Caco-2 (cell line): ENCODE measurements around the gene COX18. TPM values are rescaled to one million over a fixed set of nuclear protein-coding genes. Genes with fewer than 3 reads are reported as not detected.

ENCODE experiments used
- BruUV-seq: library from RNA; stranded (reverse); fragments of 400-500 nt; replicated peaks from 2 replicates; lab custom pipeline; 2021; lab: Mats Ljungman, UMichigan
- CTCF ChIA-PET: fragments of 300-600 bp; sonication (Branson Sonifier 250); formaldehyde crosslinking; loops from one replicate; lab custom pipeline; 2022; ENCODE audit warnings: antibody characterized with exemption; lab: Charles Lee
- POLR2A ChIA-PET: fragments of 300-600 bp; sonication (Branson Sonifier 250); formaldehyde crosslinking; loops from one replicate; lab custom pipeline; 2022; ENCODE audit warnings: antibody characterized with exemption; lab: Charles Lee
- DNase-seq, 2 experiments: peaks; one replicate each; pipeline versions ENCODE4 v3.0.0 to v3.0.0-alpha.2; 2020 to 2022
- H3K27me3 ChIP-seq: replicated peaks from 2 replicates; pipeline ENCODE4 v1.6.0; 2011; ENCODE audit warnings: low read length; ENCODE audit not compliant: control insufficient read depth, insufficient read depth
- H3K36me3 ChIP-seq: 2 replicates; pipeline ENCODE4 v1.5.1; 2011; ENCODE audit warnings: low read length; ENCODE audit not compliant: control insufficient read depth, insufficient read depth
- H3K4me1 ChIP-seq: fragments of 250-450 bp; sonication (Bioruptor Pico); 2 replicates; pipeline ENCODE4 v1.5.1; 2020; ENCODE audit warnings: mild to moderate bottlenecking
- H3K4me3 ChIP-seq: 2 replicates; pipeline ENCODE4 v1.5.1; 2011; ENCODE audit warnings: low read depth, mild to moderate bottlenecking, control low read depth, low read length
- H3K9me3 ChIP-seq: fragments of 250-450 bp; sonication (Bioruptor Pico); 2 replicates; pipeline ENCODE4 v1.5.1; 2020; ENCODE audit warnings: mild to moderate bottlenecking, moderate library complexity
- H3K27ac Mint-ChIP-seq: one replicate; pipeline ENCODE4 v1.8.0; 2022; ENCODE audit warnings: mixed read lengths; ENCODE audit not compliant: unreplicated experiment
- H3K27me3 Mint-ChIP-seq: one replicate; pipeline ENCODE4 v1.8.0; 2022; ENCODE audit warnings: mixed read lengths; ENCODE audit not compliant: insufficient read depth, unreplicated experiment
- H3K36me3 Mint-ChIP-seq: one replicate; pipeline ENCODE4 v1.8.0; 2022; ENCODE audit warnings: mild to moderate bottlenecking, mixed read lengths; ENCODE audit not compliant: insufficient read depth, unreplicated experiment
- H3K4me1 Mint-ChIP-seq: one replicate; pipeline ENCODE4 v1.8.0; 2022; ENCODE audit warnings: low read depth, mixed read lengths; ENCODE audit not compliant: unreplicated experiment
- H3K4me3 Mint-ChIP-seq: one replicate; pipeline ENCODE4 v1.8.0; 2022; ENCODE audit warnings: mild to moderate bottlenecking, moderate library complexity, mixed read lengths; ENCODE audit not compliant: unreplicated experiment
- H3K9me3 Mint-ChIP-seq: one replicate; pipeline ENCODE4 v1.8.0; 2022; ENCODE audit warnings: mixed read lengths; ENCODE audit not compliant: unreplicated experiment
- CTCF ChIP-seq, 2 experiments: fragments of 200-600 bp in 1 of 2; IDR thresholded peaks; 1 replicate in 1 of 2; 2 replicates in 1 of 2; pipeline versions ENCODE4 v1.5.1 to v1.8.0; 2011 to 2022; ENCODE audit warnings: antibody characterized with exemption in 1 of 2, control low read depth in 1 of 2, inconsistent platforms in 1 of 2, low read depth in 1 of 2, low read length in 1 of 2, mild to moderate bottlenecking in 1 of 2, moderate library complexity in 1 of 2; ENCODE audit not compliant: insufficient read depth in 1 of 2, severe bottlenecking in 1 of 2, unreplicated experiment in 1 of 2
- intact Hi-C: fragments of 100-400 bp; cut with micrococcal nuclease; formaldehyde crosslinking; loops from one replicate; pipeline ENCODE4 v1.10.0; 2022; ENCODE audit not compliant: unreplicated experiment
- total RNA-seq: library from RNA; stranded (reverse); gene quantifications from 2 replicates; pipeline ENCODE4 v1.2.3, GENCODE V29; 2022

The COX18 gene
- total RNA-seq, 1 experiment from 2014 or later, result 11.6 TPM

GRCh38 chr4:73067971-73068394, 1.5 kb downstream of the COX18 start:
- Mint-ChIP-seq H3K9me3 (no peaks in the 10 kb centered on the region), H3K36me3 (peaks cover 18% of the 10 kb centered on the region), H3K27ac (peak overlapping the region; percentile 98), H3K27me3 (no peaks in the 10 kb centered on the region), H3K4me3 (peak overlapping the region; percentile 94), H3K4me1 (no peaks in the 10 kb centered on the region)
- Histone ChIP-seq H3K9me3 (no peaks in the 10 kb centered on the region), H3K36me3 (no peaks in the 10 kb centered on the region; the same call in 1 of the 2 replicates), H3K4me1 (no peaks in the 10 kb centered on the region), H3K27me3 (no peaks in the 10 kb centered on the region), H3K4me3 (peak overlapping the region; percentile 52)
- TF ChIP-seq CTCF (IDR thresholded peaks at IDR 0.05; ENCODE audit: insufficient read depth in 1 of 2, low read depth in 1 of 2, low read length in 1 of 2, severe bottlenecking in 1 of 2, unreplicated experiment in 1 of 2), result no peak
- intact Hi-C loops, result loop anchor here (2.0 kb wide), 1 partner anchor 37 kb away; no protein-coding TSS in a partner anchor
- POLR2A ChIA-PET, result interaction anchor here (1.8 kb wide), 1 partner anchor 36 kb away, joined by 4 read pairs; no protein-coding TSS in a partner anchor
- DNase-seq, result no peak
- CTCF ChIA-PET, result no interaction called here
- no TSS peak for BruUV-seq

GRCh38 chr4:73066928-73067327, 2.6 kb downstream of the COX18 start:
- no peak for DNase-seq
- CTCF ChIA-PET, result no interaction called here

GRCh38 chr4:73066445-73066844, 3.1 kb downstream of the COX18 start:
- no peak for DNase-seq
- Mint-ChIP-seq H3K27me3 (no peaks in the 10 kb centered on the region), H3K36me3 (peaks cover 27% of the 10 kb centered on the region), H3K27ac (no peak overlapping the region), H3K9me3 (no peaks in the 10 kb centered on the region), H3K4me1 (no peaks in the 10 kb centered on the region), H3K4me3 (no peak overlapping the region)
- TF ChIP-seq CTCF (IDR thresholded peaks at IDR 0.05; ENCODE audit: insufficient read depth in 1 of 2, low read depth in 1 of 2, low read length in 1 of 2, severe bottlenecking in 1 of 2, unreplicated experiment in 1 of 2), result no peak
- CTCF ChIA-PET, result interaction anchor here (0.6 kb wide), 1 partner anchor 1728 kb away, joined by 3 read pairs; no protein-coding TSS in a partner anchor
- Histone ChIP-seq H3K4me3 (no peak overlapping the region), H3K4me1 (no peaks in the 10 kb centered on the region), H3K9me3 (no peaks in the 10 kb centered on the region), H3K36me3 (no peaks in the 10 kb centered on the region; the same call in 1 of the 2 replicates), H3K27me3 (no peaks in the 10 kb centered on the region)
- BruUV-seq, result no TSS peak
- POLR2A ChIA-PET, result no interaction called here
- intact Hi-C loops, result no loop called here

More at GRCh38 chr4:73066928-73067327, 2.6 kb downstream of the COX18 start:
- TF ChIP-seq CTCF (IDR thresholded peaks at IDR 0.05; ENCODE audit: insufficient read depth in 1 of 2, low read depth in 1 of 2, low read length in 1 of 2, severe bottlenecking in 1 of 2, unreplicated experiment in 1 of 2), result no peak
- POLR2A ChIA-PET, result interaction anchor here (1.8 kb wide), 1 partner anchor 37 kb away, joined by 4 read pairs; no protein-coding TSS in a partner anchor
- no TSS peak for BruUV-seq
- intact Hi-C loops, result no loop called here
- Histone ChIP-seq H3K27me3 (no peaks in the 10 kb centered on the region), H3K4me1 (no peaks in the 10 kb centered on the region), H3K36me3 (no peaks in the 10 kb centered on the region; the same call in 1 of the 2 replicates), H3K9me3 (no peaks in the 10 kb centered on the region), H3K4me3 (no peak overlapping the region)
- Mint-ChIP-seq H3K27ac (no peak overlapping the region), H3K9me3 (no peaks in the 10 kb centered on the region), H3K4me1 (no peaks in the 10 kb centered on the region), H3K36me3 (peaks cover 26% of the 10 kb centered on the region), H3K4me3 (no peak overlapping the region), H3K27me3 (no peaks in the 10 kb centered on the region)
